H9 (cell line): Measurements from ENCODE around the gene SSTR3. TPM values are rescaled to one million over a fixed set of nuclear protein-coding genes. Genes with fewer than 3 reads are reported as not detected.

Source experiments
- DNase-seq: peaks from one replicate; pipeline ENCODE4 v3.0.0-alpha.2; 2017
- H2AFZ ChIP-seq: one replicate; pipeline ENCODE4 v1.6.1; 2013; ENCODE audit warnings: mild to moderate bottlenecking, low read length, control low read depth, moderate library complexity
- H2AK5ac ChIP-seq: 2 replicates; pipeline ENCODE4 v1.6.1; 2013; ENCODE audit warnings: low read length, control low read depth, mixed read lengths; ENCODE audit not compliant: insufficient read length
- H2BK120ac ChIP-seq: one replicate; pipeline ENCODE4 v1.6.1; 2013; ENCODE audit warnings: low read depth, mild to moderate bottlenecking, low read length, control low read depth, inconsistent platforms; ENCODE audit not compliant: poor library complexity, severe bottlenecking
- H2BK12ac ChIP-seq: 2 replicates; pipeline ENCODE4 v1.6.1; 2013; ENCODE audit warnings: low read length, control low read depth, mixed read lengths, low read depth; ENCODE audit not compliant: insufficient read length
- H2BK15ac ChIP-seq: 2 replicates; pipeline ENCODE4 v1.6.1; 2013; ENCODE audit warnings: low read depth, low read length, control low read depth
- H2BK20ac ChIP-seq: one replicate; pipeline ENCODE4 v1.6.1; 2013; ENCODE audit warnings: low read depth, mild to moderate bottlenecking, low read length, control low read depth, inconsistent platforms; ENCODE audit not compliant: poor library complexity, severe bottlenecking
- H2BK5ac ChIP-seq: 2 replicates; pipeline ENCODE4 v1.6.1; 2013; ENCODE audit warnings: low read length, control low read depth, mixed read lengths; ENCODE audit not compliant: insufficient read length
- H3K14ac ChIP-seq: 2 replicates; pipeline ENCODE4 v1.6.1; 2013; ENCODE audit warnings: low read length, control low read depth; ENCODE audit not compliant: insufficient read depth
- H3K18ac ChIP-seq: 2 replicates; pipeline ENCODE4 v1.6.1; 2013; ENCODE audit warnings: low read depth, mild to moderate bottlenecking, mixed read lengths, low read length, control low read depth; ENCODE audit not compliant: insufficient read length
- H3K23ac ChIP-seq: 2 replicates; pipeline ENCODE4 v1.6.1; 2013; ENCODE audit warnings: low read length, control low read depth, mixed read lengths, low read depth; ENCODE audit not compliant: insufficient read length
- H3K23me2 ChIP-seq: 2 replicates; pipeline ENCODE4 v1.6.1; 2013; ENCODE audit warnings: low read depth, mild to moderate bottlenecking, mixed read lengths, low read length, control low read depth; ENCODE audit not compliant: insufficient read length, poor library complexity, severe bottlenecking
- H3K27ac ChIP-seq: 2 replicates; pipeline ENCODE4 v1.5.1; 2013; ENCODE audit warnings: low read length, control low read depth, mixed read lengths, low read depth; ENCODE audit not compliant: insufficient read length
- H3K27me3 ChIP-seq: 2 replicates; pipeline ENCODE4 v1.6.1; 2013; ENCODE audit warnings: low read length, control low read depth, inconsistent platforms; ENCODE audit not compliant: insufficient read depth
- H3K4ac ChIP-seq: 2 replicates; pipeline ENCODE4 v1.6.1; 2013; ENCODE audit warnings: low read depth, mild to moderate bottlenecking, control low read depth, inconsistent platforms, low read length, moderate library complexity
- H3K4me1 ChIP-seq: 2 replicates; pipeline ENCODE4 v1.6.1; 2013; ENCODE audit warnings: low read length, control low read depth, inconsistent platforms; ENCODE audit not compliant: insufficient read depth
- H3K4me2 ChIP-seq: 2 replicates; pipeline ENCODE4 v1.6.1; 2013; ENCODE audit warnings: low read length, control low read depth, mixed read lengths; ENCODE audit not compliant: insufficient read length, insufficient read depth
- H3K56ac ChIP-seq: 2 replicates; pipeline ENCODE4 v1.6.1; 2013; ENCODE audit warnings: low read depth, mild to moderate bottlenecking, mixed read lengths, low read length, control low read depth; ENCODE audit not compliant: insufficient read length
- H3K79me1 ChIP-seq: 2 replicates; pipeline ENCODE4 v1.6.1; 2013; ENCODE audit warnings: low read depth, mild to moderate bottlenecking, moderate library complexity, low read length, control low read depth, inconsistent platforms; ENCODE audit not compliant: insufficient read depth, poor library complexity, severe bottlenecking
- H3K79me2 ChIP-seq: 2 replicates; pipeline ENCODE4 v1.6.1; 2013; ENCODE audit warnings: low read length, control low read depth, inconsistent platforms; ENCODE audit not compliant: insufficient read depth
- H3K9ac ChIP-seq: 2 replicates; pipeline ENCODE4 v1.6.1; 2013; ENCODE audit warnings: low read length, control low read depth, mixed read lengths; ENCODE audit not compliant: insufficient read length; ENCODE audit errors: extremely low read depth
- H3K9me3 ChIP-seq: one replicate; pipeline ENCODE4 v1.6.1; 2013; ENCODE audit warnings: low read depth, low read length, inconsistent platforms; ENCODE audit not compliant: control insufficient read depth
- H3T11ph ChIP-seq: one replicate; pipeline ENCODE4 v1.6.1; 2013; ENCODE audit warnings: mild to moderate bottlenecking, low read length, control low read depth, inconsistent platforms
- H4K20me1 ChIP-seq: one replicate; pipeline ENCODE4 v1.6.1; 2013; ENCODE audit not compliant: control insufficient read depth, insufficient read length, insufficient read depth
- H4K5ac ChIP-seq: 2 replicates; pipeline ENCODE4 v1.6.1; 2013; ENCODE audit warnings: low read depth, mild to moderate bottlenecking, mixed read lengths, low read length, control low read depth; ENCODE audit not compliant: insufficient read length
- H4K8ac ChIP-seq: replicated peaks from 2 replicates; pipeline ENCODE4 v1.6.1; 2013; ENCODE audit warnings: low read length, control low read depth, mixed read lengths, low read depth; ENCODE audit not compliant: insufficient read length
- H4K91ac ChIP-seq: 2 replicates; pipeline ENCODE4 v1.6.1; 2013; ENCODE audit warnings: low read depth, mild to moderate bottlenecking, moderate library complexity, mixed read lengths, low read length, control low read depth; ENCODE audit not compliant: insufficient read length
- H3K27ac Mint-ChIP-seq, 3 experiments: 2 replicates in 2 of 3; 3 replicates in 1 of 3; pipeline ENCODE4 v1.8.0; 2020 to 2021; ENCODE audit warnings: mixed read lengths in 3 of 3, mild to moderate bottlenecking in 1 of 3, moderate library complexity in 1 of 3
- H3K27me3 Mint-ChIP-seq: 2 replicates; pipeline ENCODE4 v1.8.0; 2021; ENCODE audit warnings: low read depth, mild to moderate bottlenecking, moderate library complexity, mixed read lengths
- H3K36me3 Mint-ChIP-seq, 3 experiments: 2 replicates in 2 of 3; 3 replicates in 1 of 3; pipeline ENCODE4 v1.8.0; 2020 to 2021; ENCODE audit warnings: low read depth in 3 of 3, mixed read lengths in 3 of 3; ENCODE audit not compliant: insufficient read depth in 1 of 3
- H3K4me1 Mint-ChIP-seq, 2 experiments: 2 replicates each; pipeline ENCODE4 v1.8.0; 2020; ENCODE audit warnings: mixed read lengths in 2 of 2
- H3K4me3 Mint-ChIP-seq, 2 experiments: 2 replicates in 1 of 2; 3 replicates in 1 of 2; pipeline ENCODE4 v1.8.0; 2020 to 2021; ENCODE audit warnings: mild to moderate bottlenecking in 2 of 2, mixed read lengths in 2 of 2, moderate library complexity in 1 of 2
- H3K9me3 Mint-ChIP-seq, 2 experiments: 2 replicates in 1 of 2; 3 replicates in 1 of 2; pipeline ENCODE4 v1.8.0; 2020; ENCODE audit warnings: mild to moderate bottlenecking in 2 of 2, mixed read lengths in 2 of 2, moderate library complexity in 1 of 2
- whole genome bisulfite sequencing: extraction: QIAGEN DNeasy Blood & Tissue Kit; methylation state at CpG from one replicate; pipeline ENCODE4 v1.1.7; 2013; ENCODE audit warnings: missing lambda C conversion rate, low lambda C conversion rate, mixed read lengths; ENCODE audit not compliant: insufficient read length; ENCODE audit errors: extremely low coverage; 5-methylcytosine and 5-hydroxymethylcytosine counted together
- total RNA-seq: library from RNA; stranded (reverse); gene quantifications from 2 replicates; pipeline ENCODE4 v1.2.1, GENCODE V29; 2021
- TF ChIP-seq, protein P1 (sequence below): fragments of 200-600 bp; sonication (generic); conservative IDR thresholded peaks from 3 replicates; pipeline ENCODE4 v1.8.0; 2021; ENCODE audit warnings: antibody characterized with exemption, mild to moderate bottlenecking

SSTR3 gene
- total RNA-seq, 1 experiment from 2014 or later = 0.68 TPM

DNA sequence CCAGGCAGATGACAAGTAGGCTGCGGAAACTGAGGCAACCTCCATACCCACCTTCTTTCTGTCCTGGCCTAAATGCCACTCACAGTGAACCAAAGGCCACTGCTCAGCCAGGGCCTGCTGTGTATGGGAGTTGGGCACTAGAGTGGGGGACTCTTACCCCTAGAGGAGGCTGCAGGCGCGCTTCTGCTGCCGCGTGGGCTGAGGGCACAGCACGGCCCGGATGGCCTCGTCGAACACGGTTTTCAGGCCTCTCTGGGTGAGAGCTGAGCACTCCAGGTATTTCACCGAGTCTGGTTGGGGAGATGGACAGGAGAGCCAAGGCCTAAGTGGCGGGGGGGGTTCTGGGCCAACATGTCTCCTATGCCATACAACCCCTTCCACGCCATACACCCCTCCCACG lies 14.2 kb upstream of the SSTR3 start:
- Mint-ChIP-seq H3K27ac (no peak overlapping the region), H3K4me3 (no peak overlapping the region), H3K4me1 (peaks cover 0 to 6% of the 10 kb centered on the region in 2 experiments; a peak in 2 of 4 replicates), H3K36me3 (no peaks in the 10 kb centered on the region), H3K9me3 (no peaks in the 10 kb centered on the region), H3K27me3 (peaks cover 28% of the 10 kb centered on the region)
- H2BK120ac ChIP-seq = no peak overlapping the region
- no peak overlapping the region for H3K4ac ChIP-seq
- no peak overlapping the region for H2AK5ac ChIP-seq
- H4K91ac ChIP-seq = no peak overlapping the region
- H4K8ac ChIP-seq = no peak overlapping the region
- H3K9me3 ChIP-seq = no peaks in the 10 kb centered on the region
- no peak overlapping the region for H3T11ph ChIP-seq
- H3K27me3 ChIP-seq = no peaks in the 10 kb centered on the region
- H2BK12ac ChIP-seq = no peak overlapping the region
- H3K27ac ChIP-seq = no peak overlapping the region
- H3K18ac ChIP-seq = no peak overlapping the region
- no peak overlapping the region for H3K9ac ChIP-seq
- H3K23ac ChIP-seq = no peak overlapping the region
- no peaks in the 10 kb centered on the region for H3K4me1 ChIP-seq
- DNase-seq = no peak
- H3K79me1 ChIP-seq = no peaks in the 10 kb centered on the region
- H2AFZ ChIP-seq = no peak overlapping the region
- H3K56ac ChIP-seq = no peak overlapping the region
- no peak overlapping the region for H3K14ac ChIP-seq
- no peaks in the 10 kb centered on the region for H3K23me2 ChIP-seq
- H2BK5ac ChIP-seq = no peak overlapping the region
- H4K20me1 ChIP-seq = no peaks in the 10 kb centered on the region
- H4K5ac ChIP-seq = no peak overlapping the region
- no peaks in the 10 kb centered on the region for H3K79me2 ChIP-seq
- H2BK20ac ChIP-seq = no peak overlapping the region
- TF ChIP-seq, protein P1, sequence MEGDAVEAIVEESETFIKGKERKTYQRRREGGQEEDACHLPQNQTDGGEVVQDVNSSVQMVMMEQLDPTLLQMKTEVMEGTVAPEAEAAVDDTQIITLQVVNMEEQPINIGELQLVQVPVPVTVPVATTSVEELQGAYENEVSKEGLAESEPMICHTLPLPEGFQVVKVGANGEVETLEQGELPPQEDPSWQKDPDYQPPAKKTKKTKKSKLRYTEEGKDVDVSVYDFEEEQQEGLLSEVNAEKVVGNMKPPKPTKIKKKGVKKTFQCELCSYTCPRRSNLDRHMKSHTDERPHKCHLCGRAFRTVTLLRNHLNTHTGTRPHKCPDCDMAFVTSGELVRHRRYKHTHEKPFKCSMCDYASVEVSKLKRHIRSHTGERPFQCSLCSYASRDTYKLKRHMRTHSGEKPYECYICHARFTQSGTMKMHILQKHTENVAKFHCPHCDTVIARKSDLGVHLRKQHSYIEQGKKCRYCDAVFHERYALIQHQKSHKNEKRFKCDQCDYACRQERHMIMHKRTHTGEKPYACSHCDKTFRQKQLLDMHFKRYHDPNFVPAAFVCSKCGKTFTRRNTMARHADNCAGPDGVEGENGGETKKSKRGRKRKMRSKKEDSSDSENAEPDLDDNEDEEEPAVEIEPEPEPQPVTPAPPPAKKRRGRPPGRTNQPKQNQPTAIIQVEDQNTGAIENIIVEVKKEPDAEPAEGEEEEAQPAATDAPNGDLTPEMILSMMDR = no peak
- H2BK15ac ChIP-seq = no peak overlapping the region
- no peak overlapping the region for H3K4me2 ChIP-seq
- WGBS = no CpG with 5 or more reads among the region's 14 CpGs
